ENCODE measurements around the gene PLA2G4A.

DNA sequence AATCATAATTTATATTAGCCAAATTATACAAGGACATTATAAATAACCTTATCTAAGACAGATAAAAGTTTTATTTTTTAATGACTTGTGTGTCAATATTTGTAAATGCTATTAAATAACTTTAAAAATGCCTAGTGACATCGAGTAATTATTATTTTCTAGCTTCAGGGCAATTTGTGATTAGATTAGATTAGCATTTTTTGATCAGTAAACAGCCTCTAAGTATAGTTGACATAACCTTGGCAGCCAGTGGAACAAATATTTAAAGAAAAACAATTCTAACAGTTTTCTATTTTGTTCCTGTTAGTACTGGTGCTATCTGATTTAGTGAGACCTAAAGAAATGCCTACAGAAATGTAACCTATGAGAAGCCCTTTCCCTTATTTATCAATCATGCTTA is 169.1 kb downstream of the PLA2G4A start:
- TF ChIP-seq EZH2 (IDR thresholded peaks at IDR 0.05; ENCODE audit: low read length) (no peak), CTCF (optimal IDR thresholded peaks at IDR 0.05 in 1 of 3, IDR thresholded peaks at IDR 0.05 in 1 of 3, conservative IDR thresholded peaks at IDR 0.05 in 1 of 3; ENCODE audit: extremely low read depth in 1 of 3, insufficient read depth in 2 of 3, low read length in 3 of 3) (no peak)

Measured in keratinocyte (primary cell).